GM18511 (cell line): ENCODE results near the gene IL25.

ENCODE experiments used
- ATAC-seq: cut with Tn5 transposase; IDR thresholded peaks from one replicate; pipeline ENCODE4 v1.9.1; 2021; ENCODE audit warnings: mild to moderate bottlenecking, moderate library complexity; ENCODE audit not compliant: unreplicated experiment

Gene IL25

GRCh38 chr14:23352506-23353432, 19.8 kb upstream of the IL25 start, which contains the start of gene SLC22A17:
TSS of gene SLC22A17 (minus strand) at chr14:23352887.
- no peak for ATAC-seq

GRCh38 chr14:23353433-23353780, 19.2 kb upstream of the IL25 start:
- no peak for ATAC-seq

GRCh38 chr14:23354990-23355389, 17.6 kb upstream of the IL25 start:
- ATAC-seq: no peak

- no peak for ATAC-seq
Measured at GRCh38 chr14:23355871-23356435, 16.7 kb upstream of the IL25 start.

- ATAC-seq: no peak
Measured at GRCh38 chr14:23356662-23357061, 15.9 kb upstream of the IL25 start.

GRCh38 chr14:23357261-23357660, 15.3 kb upstream of the IL25 start:
- ATAC-seq: no peak

- no peak for ATAC-seq
Measured at GRCh38 chr14:23358042-23358441, 14.6 kb upstream of the IL25 start.

GRCh38 chr14:23358553-23359166, 13.9 kb upstream of the IL25 start:
- no peak for ATAC-seq

- ATAC-seq: no peak
Measured at GRCh38 chr14:23359167-23359626, 13.4 kb upstream of the IL25 start.

GRCh38 chr14:23359722-23360447, 12.7 kb upstream of the IL25 start:
- no peak for ATAC-seq

- no peak for ATAC-seq
Measured at GRCh38 chr14:23360496-23360895, 12.1 kb upstream of the IL25 start.

GRCh38 chr14:23361320-23361719, 11.3 kb upstream of the IL25 start:
- no peak for ATAC-seq

- no peak for ATAC-seq
Measured at GRCh38 chr14:23361763-23362162, 10.8 kb upstream of the IL25 start.

GRCh38 chr14:23362200-23362599, 10.4 kb upstream of the IL25 start:
- no peak for ATAC-seq

- no peak for ATAC-seq
Measured at GRCh38 chr14:23364164-23365035, 8.2 kb upstream of the IL25 start.

- no peak for ATAC-seq
Measured at GRCh38 chr14:23365036-23365731, 7.4 kb upstream of the IL25 start, which contains the start of gene EFS. TSS of gene EFS (minus strand) at chr14:23365172. CDS start at chr14:23365025, 147 bp downstream.

- ATAC-seq: no peak
Measured at GRCh38 chr14:23365732-23366425, 6.7 kb upstream of the IL25 start.

- no peak for ATAC-seq
Measured at GRCh38 chr14:23366426-23366921, 6.1 kb upstream of the IL25 start.

- no peak for ATAC-seq
Measured at GRCh38 chr14:23370221-23370620, 2.4 kb upstream of the IL25 start.
